GM18508 (cell line): ENCODE data around the gene CNBD2.
"Not testable (repeated sequence)": the region's sequence is repeated elsewhere in the genome, so short reads cannot be mapped to it uniquely, and the experiment has no call there.

Source experiments
- ATAC-seq: cut with Tn5 transposase; IDR thresholded peaks from one replicate; pipeline ENCODE4 v1.9.1; 2021; ENCODE audit warnings: moderate number of reproducible peaks; ENCODE audit not compliant: insufficient read depth, unreplicated experiment

CNBD2 gene

DNA sequence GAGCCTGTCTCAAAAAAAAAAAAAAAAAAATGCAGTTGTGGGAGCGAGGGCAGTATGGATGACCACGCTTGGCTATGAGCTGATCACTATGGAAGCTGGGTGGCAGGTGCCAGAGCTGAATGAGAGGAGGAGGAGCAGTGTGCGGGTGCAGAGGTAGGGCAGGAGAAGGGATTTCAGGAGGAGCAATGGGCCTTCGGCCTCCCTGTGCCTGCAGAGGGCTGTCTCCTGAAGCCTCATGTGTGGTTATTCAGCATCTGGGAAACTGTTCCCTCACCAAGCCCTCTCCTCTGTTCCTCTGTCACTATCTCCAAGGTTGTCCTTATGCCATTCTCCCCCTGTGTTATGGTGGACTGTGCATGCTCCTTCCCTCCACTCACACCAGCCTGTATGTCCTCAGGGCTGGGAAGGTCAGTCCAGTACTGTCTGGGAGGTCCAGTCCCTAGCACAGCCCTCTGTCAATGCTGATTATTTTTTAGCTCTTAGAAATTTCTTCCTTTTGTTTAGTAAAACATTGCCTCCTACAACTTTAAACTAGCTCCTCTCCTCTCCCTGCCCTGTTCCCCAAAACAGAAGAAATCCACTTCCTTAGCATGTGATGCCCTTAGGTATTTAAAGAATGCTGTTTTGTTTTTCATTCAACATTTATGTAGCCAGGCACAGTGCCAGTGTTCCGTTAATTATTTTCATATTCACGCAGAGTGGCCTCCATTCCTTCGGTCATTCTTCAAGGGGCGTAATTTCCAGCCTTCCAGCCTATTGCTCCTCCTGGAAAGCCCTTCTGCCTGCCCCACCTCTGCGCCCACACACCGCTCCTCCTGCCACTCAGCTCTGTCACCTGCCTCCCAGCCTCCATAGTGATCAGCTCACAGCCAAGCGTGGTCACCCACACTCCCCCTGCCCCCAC is 48.9 kb downstream of the CNBD2 start:
- ATAC-seq = no peak

DNA sequence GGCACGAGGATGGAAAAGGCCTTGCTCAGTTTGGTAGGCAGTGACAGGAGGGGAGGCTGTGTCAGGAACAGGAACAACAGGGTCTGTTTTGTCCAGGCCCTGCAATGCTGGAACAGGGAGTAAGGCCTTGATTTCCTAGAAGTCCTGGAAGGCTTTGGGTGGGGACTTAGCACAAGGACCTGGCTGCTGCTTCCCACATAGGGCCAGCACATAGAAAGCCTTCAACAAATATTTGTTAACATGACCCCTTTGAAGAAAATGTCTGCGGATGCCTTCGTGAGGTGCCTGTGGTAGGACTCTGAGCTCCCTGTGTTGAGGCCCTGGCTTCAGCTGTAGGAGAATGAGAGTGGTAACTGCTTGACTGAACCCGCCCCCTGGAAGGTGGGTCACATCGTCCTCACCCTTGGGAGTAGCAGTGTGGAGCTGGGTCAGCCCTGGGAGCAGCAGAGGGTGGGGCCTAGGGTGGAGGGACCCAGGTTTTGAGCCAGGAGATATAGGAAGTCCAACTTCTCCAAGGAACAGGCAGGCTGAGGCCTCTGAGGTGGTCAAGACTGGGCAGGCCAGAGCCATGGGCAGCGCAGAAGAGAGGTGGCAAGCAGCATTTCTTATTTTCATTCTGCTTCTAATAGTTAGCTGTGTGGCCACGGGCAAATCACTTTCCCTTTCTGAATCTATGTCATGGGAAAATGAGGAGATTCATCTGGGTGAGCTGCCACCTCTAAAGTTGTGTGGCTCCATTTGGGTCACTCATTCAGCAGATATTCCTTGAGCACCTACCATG is 50.0 kb downstream of the CNBD2 start:
- no peak for ATAC-seq

DNA sequence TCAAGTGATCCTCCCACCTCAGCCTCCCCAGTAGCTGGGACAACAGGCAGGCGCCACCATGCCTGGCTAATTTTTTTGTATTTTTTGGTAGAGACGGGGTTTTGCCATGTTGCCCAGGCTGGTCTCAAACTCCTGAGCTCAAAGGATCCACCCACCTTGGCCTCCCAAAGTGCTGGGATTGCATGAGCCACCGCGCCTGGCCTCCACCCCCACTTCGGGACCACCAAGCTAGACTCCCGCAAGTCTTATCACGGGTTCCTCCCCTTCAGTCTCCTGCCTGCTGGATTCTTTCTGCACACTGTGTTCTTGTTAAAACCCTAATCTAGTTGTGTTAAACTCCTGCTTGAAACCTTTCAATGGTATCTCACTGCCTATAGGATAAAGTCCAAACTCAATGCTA is 57.7 kb downstream of the CNBD2 start:
- not testable (repeated sequence) for ATAC-seq

DNA sequence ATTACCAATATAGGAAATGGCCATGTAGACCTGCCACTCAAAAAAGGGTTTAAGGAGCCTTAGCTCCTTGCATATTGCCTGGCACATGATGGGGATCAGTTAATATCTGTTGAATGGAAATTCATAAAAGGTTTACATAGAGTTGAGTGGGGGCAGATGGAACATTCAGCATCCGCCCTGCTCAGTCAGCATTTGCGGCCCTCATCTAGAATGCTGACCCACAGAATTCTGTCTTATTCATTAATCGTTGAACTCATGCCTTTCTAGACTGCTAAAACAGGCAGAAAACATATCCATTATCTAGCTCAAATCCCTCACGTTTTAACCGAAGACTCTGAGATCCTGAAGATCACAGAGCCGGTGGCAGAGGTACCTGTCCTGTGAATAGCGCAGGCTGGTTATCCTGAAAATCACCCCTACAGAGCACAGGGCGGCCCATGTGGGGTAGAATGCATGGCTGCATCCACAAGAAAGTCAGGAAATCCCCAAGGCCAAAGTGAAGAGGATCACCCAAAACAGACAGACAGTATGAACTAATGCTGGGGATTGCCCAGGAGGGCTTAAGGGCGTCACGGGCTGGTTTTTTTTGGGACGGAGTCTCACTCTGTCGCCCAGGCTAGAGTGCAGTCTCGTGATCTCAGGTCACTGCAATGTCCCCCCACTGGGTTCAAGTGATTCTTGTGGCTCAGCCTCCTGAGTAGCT is 59.9 kb downstream of the CNBD2 start:
- no peak for ATAC-seq

DNA sequence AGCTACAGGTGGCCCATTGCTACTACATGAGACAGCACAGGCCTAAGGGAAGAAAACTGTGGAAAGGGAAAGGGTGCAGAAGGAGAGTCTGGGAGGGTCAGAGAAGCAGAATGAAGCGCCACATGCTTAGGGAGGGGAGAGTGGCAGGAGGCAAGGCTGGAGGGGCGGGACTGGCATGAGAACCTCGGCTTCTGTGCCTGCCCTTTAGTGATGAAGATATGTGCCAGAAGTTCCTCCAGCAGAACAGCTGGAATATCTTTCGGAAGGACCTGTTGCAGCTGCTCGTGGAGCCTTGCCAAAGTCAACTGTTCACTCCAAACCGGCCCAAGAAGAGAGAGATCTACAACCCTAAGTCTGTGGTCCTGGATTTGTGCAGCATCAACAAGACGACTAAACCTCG is 61.8 kb downstream of the CNBD2 start:
- no peak for ATAC-seq

DNA sequence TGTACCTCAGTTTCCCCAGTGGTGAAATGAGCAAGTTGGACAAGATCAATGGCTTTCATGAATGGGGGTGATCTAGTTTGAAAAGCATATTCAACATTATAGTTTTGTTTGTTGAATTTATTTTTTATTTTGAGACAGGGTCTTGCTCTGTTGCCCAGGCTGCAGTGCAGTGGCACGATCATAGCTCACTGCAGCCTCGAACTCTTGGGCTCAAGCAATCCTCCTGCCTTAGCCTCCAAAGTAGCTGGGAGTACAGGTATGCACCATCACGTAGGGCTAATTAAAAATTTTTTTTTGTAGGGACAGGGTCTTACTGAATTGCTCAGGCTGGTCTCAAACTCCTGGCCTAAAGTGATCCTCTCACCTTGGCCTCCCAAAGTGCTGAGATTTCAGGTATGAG is 63.4 kb downstream of the CNBD2 start:
- ATAC-seq = no peak

DNA sequence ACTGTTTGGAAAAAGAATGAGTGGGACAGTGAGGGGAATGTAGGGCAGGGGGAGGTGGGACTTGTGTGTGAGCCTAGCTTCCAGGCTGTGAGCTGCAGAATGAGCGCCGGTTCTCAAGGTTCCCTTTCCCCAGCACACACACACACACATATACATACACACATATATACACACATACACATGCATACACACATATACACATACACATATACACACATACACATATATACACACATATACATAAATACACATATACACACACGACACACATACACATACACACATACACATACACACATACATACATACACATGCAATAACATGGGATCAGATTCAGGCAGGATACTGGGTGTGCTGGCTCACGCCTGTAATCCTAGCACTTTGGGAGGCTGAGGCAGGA is 66.5 kb downstream of the CNBD2 start:
- no peak for ATAC-seq

DNA sequence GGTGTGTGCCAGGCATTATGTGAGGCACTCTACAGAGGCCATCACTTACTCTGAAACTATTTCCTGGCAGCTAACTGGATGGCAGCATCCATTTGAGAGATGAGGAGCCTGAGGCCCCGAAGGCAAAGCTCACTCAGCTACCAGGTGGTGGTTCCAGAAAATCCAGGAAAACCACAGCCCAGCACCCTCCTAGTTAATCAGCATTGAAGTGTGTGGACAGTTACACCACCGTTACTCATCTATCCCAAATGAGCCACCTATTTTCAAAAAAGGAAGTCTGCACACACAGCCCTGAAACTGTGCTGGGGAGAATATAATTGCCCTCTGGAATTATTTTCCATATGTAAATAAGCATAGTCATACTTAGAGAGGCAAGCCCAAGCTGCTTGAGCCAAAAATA is 67.4 kb downstream of the CNBD2 start:
- ATAC-seq = no peak

DNA sequence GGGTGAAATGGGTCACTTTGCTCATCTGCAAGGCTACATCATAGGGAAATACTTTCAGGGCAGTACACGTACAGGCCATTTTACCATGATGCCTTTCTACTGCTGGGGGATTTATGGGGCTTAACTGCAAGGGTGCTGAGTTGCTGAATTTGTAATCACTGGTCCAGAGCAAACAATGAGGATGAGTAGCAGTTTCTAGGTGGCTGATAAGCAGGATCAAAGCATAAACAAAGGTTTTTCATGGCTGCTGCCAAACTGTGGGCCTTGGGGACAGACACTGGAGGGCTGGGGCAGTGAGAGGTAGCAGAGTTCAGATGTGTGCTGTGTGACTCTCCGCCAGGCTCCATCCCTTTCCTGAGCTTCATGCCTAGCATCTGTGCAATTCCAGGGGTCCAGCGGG is 68.3 kb downstream of the CNBD2 start:
- no peak for ATAC-seq

DNA sequence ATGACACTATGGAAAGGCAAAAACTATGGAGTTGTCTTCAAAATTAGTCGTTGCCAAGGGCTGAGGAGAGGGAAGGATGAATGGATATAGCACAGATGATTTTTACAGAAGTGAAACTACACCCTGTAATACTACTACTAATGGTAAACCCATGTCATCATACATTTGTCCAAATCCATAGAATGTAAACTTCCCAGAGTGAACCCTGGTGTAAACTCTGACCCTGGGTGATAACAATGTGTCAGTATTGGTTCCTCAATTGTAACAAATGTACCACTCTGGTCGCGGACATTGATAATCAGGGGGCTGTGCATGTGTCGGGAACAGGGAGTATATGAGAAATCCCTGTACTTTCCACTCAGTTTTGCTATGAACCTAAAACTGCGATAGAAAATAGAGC is 72.2 kb downstream of the CNBD2 start:
- ATAC-seq = no peak

DNA sequence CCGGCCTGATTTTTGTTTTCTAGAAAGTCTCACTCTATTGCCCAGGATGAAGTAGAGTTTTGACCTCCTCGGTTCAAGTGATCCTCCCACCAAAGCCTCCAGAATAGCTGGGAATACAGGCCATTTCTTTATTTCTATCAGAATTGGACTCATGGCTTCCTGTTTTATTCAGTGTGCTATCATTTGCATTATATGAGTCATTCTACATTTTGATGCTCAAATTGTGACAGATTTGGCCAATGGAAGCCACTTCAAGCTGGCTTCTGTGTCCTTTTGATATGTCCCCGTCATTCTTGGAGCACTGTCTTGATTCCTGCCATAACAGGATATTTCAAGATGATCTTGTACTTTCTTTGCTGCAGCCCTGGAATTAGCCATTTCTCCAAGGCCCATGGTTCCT is 75.1 kb downstream of the CNBD2 start:
- no peak for ATAC-seq

DNA sequence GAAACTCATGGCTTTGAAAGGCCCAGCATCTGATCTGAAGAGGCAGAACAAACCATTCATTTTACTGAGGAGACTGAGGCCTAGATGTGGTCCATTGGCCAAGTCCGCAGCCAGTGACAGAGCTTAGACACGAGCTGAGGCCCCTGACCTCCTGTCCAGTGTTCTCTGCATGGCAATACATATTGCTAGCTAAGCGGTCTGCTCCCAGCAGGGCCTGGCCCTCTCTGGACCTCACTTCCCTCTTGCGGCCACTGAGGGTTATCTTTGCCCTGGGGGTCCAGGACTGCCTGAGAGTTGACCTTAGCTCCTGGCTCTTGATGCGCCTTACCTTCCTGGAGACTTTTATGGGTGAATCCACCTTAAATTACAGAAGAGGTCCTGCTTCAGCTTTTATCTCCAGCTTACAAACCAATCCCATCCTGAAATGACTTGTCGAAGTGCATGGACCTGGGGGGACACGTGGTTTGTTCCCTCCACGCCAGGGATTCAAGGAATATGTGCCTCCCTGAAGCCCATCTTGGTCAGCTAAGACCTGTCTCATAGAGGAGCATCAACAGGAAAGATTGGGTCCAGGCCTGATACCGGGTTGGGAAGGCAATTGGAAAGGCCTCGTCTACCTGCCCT is 75.6 kb downstream of the CNBD2 start:
- no peak for ATAC-seq

DNA sequence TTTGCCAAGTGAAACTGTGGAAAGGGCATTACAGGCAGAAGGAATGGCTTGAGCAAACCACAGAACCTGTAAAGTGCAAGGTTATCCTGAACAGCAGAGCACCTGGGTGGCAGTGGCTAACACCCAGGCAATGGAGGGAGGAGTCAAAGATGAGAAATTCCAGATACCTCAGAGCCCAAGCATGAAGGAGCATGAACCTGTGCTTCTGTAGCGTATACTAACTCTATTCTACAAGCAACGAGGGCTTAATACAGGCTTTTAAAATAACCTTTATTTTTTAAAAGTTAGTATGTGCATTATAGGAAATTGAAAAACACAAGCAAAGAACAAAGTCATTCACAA is 77.0 kb downstream of the CNBD2 start:
- ATAC-seq = no peak

DNA sequence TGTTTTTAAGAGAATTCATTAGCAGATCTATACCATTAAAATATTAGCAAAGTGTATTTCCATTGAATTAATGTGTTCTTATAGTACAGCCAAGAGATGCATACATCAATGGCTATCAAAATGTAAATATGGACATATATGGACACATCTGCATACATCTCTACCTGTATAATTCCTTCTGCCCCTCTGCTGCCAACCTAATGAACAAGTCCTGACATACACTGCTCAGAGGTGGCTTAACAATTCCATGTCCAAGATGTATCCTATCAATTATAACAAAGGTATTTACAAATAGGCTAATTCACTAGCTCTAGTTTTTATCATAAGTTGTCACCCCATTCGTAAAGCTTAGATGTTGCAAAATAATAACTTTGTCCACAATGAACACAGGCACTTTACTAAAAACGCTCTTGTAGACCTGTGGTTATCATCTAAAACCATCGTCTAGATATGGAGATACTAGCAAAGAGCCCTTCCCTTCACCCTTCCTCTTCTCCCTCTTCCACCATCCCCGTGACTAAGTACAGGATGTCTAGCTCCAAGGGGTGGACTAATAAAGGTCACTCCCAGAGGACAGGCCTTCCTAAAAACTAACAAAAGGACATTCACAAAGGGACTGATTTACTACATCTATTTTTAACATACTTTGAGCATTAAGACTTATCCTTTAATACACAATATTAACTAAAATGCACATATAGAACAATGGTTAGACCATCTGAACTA is 77.8 kb downstream of the CNBD2 start:
- not testable (repeated sequence) for ATAC-seq

DNA sequence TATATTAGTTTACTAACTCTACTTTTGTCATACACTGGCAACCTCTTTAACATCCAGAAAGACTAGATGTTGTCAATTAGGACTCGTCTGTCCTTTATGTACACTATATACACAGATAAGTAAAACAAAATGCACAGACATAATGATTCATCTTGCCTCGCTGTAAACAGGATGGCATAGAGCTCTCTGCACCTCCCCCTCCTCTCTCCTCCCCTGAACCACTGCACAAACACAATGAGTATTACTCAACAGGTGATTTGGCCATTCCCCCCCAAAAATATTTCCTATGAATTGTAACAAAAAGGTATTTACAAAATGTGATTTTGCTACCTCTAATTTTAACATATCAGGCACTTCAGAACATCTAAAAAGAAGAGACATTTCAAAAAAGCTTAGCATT is 81.0 kb downstream of the CNBD2 start:
- ATAC-seq = not testable (repeated sequence)

DNA sequence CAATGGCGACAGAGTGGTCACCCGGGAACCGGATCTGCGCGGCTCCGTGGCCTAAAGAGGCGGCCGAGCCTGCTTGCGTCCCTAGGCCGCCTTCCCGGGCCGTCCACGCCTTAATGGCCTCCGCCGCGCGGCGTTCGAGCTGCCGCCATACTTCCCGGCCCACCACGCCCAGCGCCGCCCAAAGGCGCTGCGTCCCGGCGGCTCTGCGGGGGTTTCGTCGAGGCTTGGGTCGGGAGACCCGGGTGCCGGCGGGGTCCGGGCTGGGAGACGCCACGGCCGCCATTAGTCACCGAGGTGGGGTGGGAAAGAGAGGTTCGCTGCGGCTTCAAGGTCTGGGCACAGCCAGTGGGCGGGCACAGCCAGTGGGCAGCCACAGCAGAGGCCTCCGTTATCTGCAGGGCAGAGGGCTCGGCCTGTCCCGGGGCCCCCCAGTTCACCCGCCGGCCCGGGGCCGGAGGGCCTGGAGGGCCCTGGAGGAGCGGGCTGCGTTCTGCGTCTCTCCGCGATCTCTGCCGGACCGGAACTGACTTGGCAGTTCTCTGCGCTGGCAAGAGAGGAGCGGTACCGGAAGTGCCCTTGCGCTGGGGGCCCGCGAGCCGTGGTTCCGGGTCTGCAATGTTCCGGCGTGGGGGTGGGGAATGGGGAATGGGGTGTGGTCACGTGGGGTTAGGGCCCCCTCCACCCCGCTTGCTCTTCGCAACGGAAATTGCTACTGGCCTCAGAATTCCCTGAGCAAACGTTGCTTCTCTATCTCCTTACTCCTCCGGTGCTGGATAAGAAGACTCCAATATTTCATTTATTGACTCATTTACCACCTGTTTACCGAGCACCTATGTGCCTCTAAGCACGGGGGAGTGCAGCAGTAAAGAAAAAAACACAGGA is 82.3 kb downstream of the CNBD2 start:
- no peak for ATAC-seq

DNA sequence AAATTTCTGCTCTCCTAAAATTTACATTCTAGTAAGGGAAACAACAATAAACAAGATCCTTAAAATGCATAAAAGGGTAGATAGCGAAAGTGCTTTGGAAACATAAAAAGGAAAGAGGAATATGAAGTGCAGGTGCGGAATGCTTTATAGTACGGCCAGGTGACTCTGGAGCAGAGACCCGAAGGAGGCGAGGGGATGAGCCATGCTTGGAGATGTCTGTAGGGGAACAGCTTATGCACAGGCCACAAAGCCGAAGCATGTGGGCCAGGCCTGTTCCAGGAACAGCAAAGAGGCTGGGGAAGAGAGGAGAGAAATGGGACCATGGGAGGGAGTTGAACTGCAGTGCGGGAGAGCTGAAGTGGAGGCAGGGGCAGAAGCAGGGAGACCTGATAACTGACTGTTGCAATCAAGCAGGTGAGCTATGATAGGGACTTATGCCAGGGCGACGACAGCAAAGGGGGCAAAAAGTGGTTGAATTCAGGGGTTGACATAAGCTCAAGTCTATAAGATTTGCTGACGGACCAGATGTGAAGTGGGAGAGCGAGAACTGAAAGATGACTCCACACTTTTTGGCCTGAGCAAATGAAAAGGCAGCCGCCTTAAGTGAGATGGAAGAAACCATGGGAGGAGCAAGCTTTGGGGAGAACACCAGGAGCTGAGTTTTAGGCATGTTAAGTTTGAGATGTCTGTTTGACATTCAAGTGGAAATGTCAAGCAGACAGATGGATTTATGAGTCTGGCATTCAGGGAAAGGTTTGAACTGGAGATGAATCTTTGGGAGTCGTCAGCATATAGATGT is 83.1 kb downstream of the CNBD2 start:
- no peak for ATAC-seq

DNA sequence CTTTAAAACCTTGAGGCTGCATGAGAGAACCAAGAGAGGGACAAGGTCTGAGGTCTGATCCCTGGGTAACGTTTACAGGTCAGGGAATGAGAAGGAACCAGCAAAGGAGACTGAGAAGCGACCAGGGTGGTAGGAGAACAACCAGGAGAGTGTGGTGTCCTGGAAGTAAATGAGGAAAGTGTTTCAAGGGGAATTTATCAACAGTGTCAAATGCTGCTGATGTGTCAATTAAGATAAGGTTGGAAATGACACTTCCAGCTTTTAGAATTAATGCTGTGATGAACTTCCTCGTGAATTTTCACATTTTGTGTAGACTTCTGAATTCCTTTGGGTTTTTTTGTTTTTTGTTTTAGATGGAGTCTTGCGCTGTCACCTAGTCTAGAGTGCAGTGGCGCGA is 83.7 kb downstream of the CNBD2 start:
- no peak for ATAC-seq
